Measurements from ENCODE around the gene NDOR1. TPM values are rescaled to one million over a fixed set of nuclear protein-coding genes. Genes with fewer than 3 reads are reported as not detected.
"Not testable (repeated sequence)": the region's sequence is repeated elsewhere in the genome, so short reads cannot be mapped to it uniquely, and the experiment has no call there.

The NDOR1 gene
- polyA plus RNA-seq, 2 of the 4 experiments (the other 2 are of a cell fraction): 5.6 to 19.5 TPM

- Histone ChIP-seq H3K9me3 (no peaks in the 10 kb centered on the region), H3K4me3 (peak overlapping the region; percentile 93), H3K27ac (peak overlapping the region; percentile 90 to 98), H3K4me1 (peaks cover 20% of the 10 kb centered on the region), H3K4me2 (peak overlapping the region; percentile 100)
- no peak for TF ChIP-seq ZSCAN20 (CRISPR knock-in tag; IDR thresholded peaks at IDR 0.05)
- TF ChIP-seq JUN (IDR thresholded peaks at IDR 0.05): peak in 1 of 2 experiments; percentile 14; a peak in 2 of 5 replicates
- TF ChIP-seq KDM5A (IDR thresholded peaks at IDR 0.05): peak; percentile 60; the same call in 1 of the 2 replicates
- DNase-seq (ENCODE audit: low read depth in 1 of 2, low spot score in 1 of 2) (peak in 1 of 2 experiments; percentile 43), ATAC-seq (peak; percentile 60 to 65), FAIRE-seq (no peak)
- 8% methylated on average over 20 of the region's 51 CpGs for WGBS (ENCODE audit: missing lambda C conversion rate)
- POLR2A ChIA-PET: interaction anchor here (1.0 to 4.7 kb wide), 4 partner anchors 10 to 126 kb away, joined by 3 to 97 read pairs (median 4); partner anchors contain the start of gene TUBB4B
- CTCF ChIA-PET: interaction anchor here (1.1 to 17.1 kb wide), 9 partner anchors 11 to 119 kb away, joined by 3 to 236 read pairs (median 4); partner anchors contain the start of genes NRARP, RNF224 and TUBB4B
These were observed 50.1 kb downstream of the NDOR1 start for GRCh38 chr9:137255448-137256114.

- no peaks in the 10 kb centered on the region for H3K9me3 ChIP-seq
- TF ChIP-seq KDM5A (IDR thresholded peaks at IDR 0.05): no peak
- TF ChIP-seq HDAC2 (IDR thresholded peaks at IDR 0.05): no peak
- TF ChIP-seq, protein P1, sequence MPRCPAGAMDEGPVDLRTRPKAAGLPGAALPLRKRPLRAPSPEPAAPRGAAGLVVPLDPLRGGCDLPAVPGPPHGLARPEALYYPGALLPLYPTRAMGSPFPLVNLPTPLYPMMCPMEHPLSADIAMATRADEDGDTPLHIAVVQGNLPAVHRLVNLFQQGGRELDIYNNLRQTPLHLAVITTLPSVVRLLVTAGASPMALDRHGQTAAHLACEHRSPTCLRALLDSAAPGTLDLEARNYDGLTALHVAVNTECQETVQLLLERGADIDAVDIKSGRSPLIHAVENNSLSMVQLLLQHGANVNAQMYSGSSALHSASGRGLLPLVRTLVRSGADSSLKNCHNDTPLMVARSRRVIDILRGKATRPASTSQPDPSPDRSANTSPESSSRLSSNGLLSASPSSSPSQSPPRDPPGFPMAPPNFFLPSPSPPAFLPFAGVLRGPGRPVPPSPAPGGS (IDR thresholded peaks at IDR 0.05): no peak
- no peak for TF ChIP-seq ZC3H11A (IDR thresholded peaks at IDR 0.05)
- no peak for TF ChIP-seq CHD4 (IDR thresholded peaks at IDR 0.05; ENCODE audit: borderline replicate concordance)
- no peak for TF ChIP-seq ZSCAN20 (CRISPR knock-in tag; IDR thresholded peaks at IDR 0.05)
- H3K27ac ChIP-seq: peak overlapping the region; percentile 90 to 98; a peak in 4 of 6 replicates
- H3K4me3 ChIP-seq: peak overlapping the region; percentile 93
- FAIRE-seq: no peak
- H3K4me1 ChIP-seq: peaks cover 20% of the 10 kb centered on the region
- POLR2A ChIA-PET: interaction anchor here (0.8 to 4.7 kb wide), 5 partner anchors 11 to 127 kb away, joined by 3 to 97 read pairs (median 3); partner anchors contain the start of gene TUBB4B
- no peak for ATAC-seq
- CTCF ChIA-PET: interaction anchor here (0.6 to 17.1 kb wide), 7 partner anchors 10 to 137 kb away, joined by 3 to 236 read pairs (median 4); partner anchors contain the start of genes NRARP, TOR4A and TUBB4B
- DNase-seq (ENCODE audit: low read depth in 1 of 2, low spot score in 1 of 2): no peak
- 89% methylated on average over 14 of the region's 15 CpGs for WGBS (ENCODE audit: missing lambda C conversion rate)
- peak overlapping the region; percentile 100 for H3K4me2 ChIP-seq
These were observed 50.9 kb downstream of the NDOR1 start for GRCh38 chr9:137256362-137256761.

DNA sequence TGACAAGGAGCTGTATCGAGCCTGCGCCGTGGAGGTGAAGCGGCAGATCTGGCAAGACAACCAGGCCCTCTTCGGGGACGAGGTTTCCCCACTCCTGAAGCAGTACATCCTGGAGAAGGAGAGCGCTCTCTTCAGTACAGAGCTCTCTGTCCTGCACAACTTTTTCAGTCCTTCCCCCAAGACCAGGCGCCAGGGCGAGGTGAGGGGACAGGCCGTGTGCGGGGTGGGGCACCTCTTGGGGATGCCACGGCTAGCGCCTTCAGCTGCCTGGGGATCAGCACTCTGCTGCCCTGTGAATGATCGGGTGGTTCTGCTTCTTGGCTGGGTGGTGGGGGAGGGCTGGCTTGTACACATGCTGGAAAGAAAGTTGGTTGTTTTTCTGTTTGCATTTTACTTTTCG lies 51.4 kb downstream of the NDOR1 start:
- Histone ChIP-seq H3K4me3 (no peak overlapping the region; the same call in 2 of the 3 replicates), H3K4me2 (peak overlapping the region; percentile 100), H3K27ac (no peak overlapping the region), H3K9me3 (no peaks in the 10 kb centered on the region), H3K4me1 (peaks cover 20% of the 10 kb centered on the region)
- TF ChIP-seq NPAS2 (CRISPR knock-in tag; IDR thresholded peaks at IDR 0.05; ENCODE audit: borderline replicate concordance): no peak
- TF ChIP-seq TP53 (CRISPR knock-in tag; IDR thresholded peaks at IDR 0.05): no peak
- ChIA-PET CTCF (interaction anchor here (1.0 to 17.1 kb wide), 7 partner anchors 9 to 45 kb away, joined by 3 to 236 read pairs (median 4); partner anchors contain the start of genes NRARP, TOR4A and TUBB4B), POLR2A (interaction anchor here (0.8 to 4.7 kb wide), 5 partner anchors 11 to 127 kb away, joined by 3 to 97 read pairs (median 3); partner anchors contain the start of gene TUBB4B)
- no peak for FAIRE-seq
- no peak for ATAC-seq
- WGBS (ENCODE audit: missing lambda C conversion rate): 88% methylated on average over 13 of the region's 15 CpGs
- DNase-seq (ENCODE audit: low read depth in 1 of 2, low spot score in 1 of 2): no peak

DNA sequence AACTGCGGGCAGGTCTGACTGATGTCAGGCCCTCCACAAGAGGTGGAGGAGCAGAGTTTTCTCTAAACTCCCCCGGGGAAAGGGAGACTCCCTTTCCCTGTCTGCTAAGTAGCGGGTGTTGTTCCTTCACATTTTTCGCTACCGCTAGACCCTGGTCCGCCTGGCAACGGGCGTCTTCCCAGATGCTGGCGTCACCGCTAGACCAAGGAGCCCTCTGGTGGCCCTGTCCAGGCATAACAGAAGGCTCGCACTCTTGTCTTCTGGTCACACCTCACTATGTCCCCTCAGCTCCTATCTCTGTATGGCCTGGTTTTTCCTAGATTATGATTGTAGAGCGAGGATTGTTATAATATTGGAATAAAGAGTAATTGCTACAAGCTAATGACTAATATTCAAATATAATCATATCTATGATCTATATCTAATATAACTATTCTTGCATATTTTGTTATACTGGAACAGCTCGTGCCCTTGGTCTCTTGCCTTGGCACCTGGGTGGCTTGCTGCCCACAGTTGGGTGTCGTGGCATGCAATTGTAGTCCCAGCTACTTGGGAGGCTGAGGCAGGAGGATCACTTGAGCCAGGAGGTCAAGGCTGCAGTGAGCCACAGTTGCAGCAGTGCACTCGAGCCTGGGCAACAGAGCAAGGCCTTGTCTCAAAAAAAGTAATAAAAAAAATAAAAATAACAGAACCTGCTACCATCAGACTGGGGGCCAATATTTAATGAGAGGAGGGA lies 56.8 kb downstream of the NDOR1 start:
- ATAC-seq (peak in 1 of 2 experiments; percentile 64; a peak in 3 of 6 replicates), DNase-seq (ENCODE audit: low read depth in 1 of 2, low spot score in 1 of 2) (peak in 1 of 2 experiments; percentile 51)
- H3K4me1 ChIP-seq, FAIRE-seq, H3K4me2 ChIP-seq, H3K4me3 ChIP-seq, H3K9me3 ChIP-seq, H3K27ac ChIP-seq: not testable (repeated sequence)
- POLR2A ChIA-PET: interaction anchor here (1.0 kb wide), 1 partner anchor 22 kb away, joined by 4 read pairs; no protein-coding TSS in a partner anchor
- CTCF ChIA-PET: interaction anchor here (1.0 to 17.1 kb wide), 5 partner anchors 11 to 36 kb away, joined by 3 to 236 read pairs (median 9); partner anchors contain the start of genes RNF224, STPG3 and TUBB4B
- whole genome bisulfite sequencing (ENCODE audit: missing lambda C conversion rate): 25% methylated on average over 15 of the region's 15 CpGs
- TF ChIP-seq CTCF (IDR thresholded peaks at IDR 0.05) (peak; percentile 32), RFX5 (IDR thresholded peaks at IDR 0.05) (peak; percentile 53; the same call in 1 of the 2 replicates), SMC3 (IDR thresholded peaks at IDR 0.05) (0 out of 3 replicates have a peak, but pooled peaks have one; percentile 18), RAD21 (conservative IDR thresholded peaks at IDR 0.05 in 1 of 2, IDR thresholded peaks at IDR 0.05 in 1 of 2) (peak in 1 of 2 experiments; percentile 31; a peak in 2 of 5 replicates)
